ENCODE results near the gene BOD1L1.

GRCh38 chr4:13545394-13545808 is 82.1 kb downstream of the BOD1L1 start:
- TF ChIP-seq CTCF (IDR thresholded peaks at IDR 0.05) (no peak), POLR2A (IDR thresholded peaks at IDR 0.05; ENCODE audit: low read depth) (no peak), POLR2AphosphoS5 (IDR thresholded peaks at IDR 0.05) (no peak), EP300 (IDR thresholded peaks at IDR 0.05) (no peak)

All from esophagus muscularis mucosa (tissue), 4 donors.